ENCODE measurements around the gene NDUFB10.

DNA sequence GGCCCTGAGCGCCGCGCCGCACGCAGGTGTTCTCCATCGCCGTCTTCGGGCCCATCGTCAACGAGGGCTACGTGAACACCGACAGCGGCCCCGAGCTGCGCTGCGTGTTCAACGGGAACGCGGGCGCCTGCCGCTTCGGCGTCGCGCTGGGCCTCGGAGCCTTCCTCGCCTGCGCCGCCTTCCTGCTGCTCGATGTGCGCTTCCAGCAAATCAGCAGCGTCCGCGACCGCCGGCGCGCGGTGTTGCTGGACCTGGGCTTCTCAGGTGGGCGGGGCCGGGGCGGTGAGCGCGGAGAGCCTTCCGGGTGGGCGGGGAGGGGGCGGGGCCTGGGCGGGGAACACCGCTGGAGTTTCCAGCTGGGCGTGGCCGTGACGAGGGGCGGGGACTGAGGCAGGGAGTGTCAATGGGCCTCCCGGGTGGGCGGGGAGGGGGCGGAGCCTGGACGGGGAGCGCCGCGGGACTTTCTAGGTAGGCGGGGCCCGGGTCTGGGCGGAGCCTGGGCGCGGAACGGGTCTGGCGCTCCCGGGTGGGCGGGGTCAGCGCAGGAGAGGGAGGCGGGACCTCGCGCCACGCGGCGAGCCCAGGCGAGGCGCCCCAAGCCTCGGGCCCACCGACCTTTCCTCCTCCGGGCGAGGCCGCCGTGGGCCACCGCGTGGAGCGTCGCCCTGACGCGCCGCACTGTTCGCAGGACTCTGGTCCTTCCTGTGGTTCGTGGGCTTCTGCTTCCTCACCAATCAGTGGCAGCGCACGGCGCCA is 32.8 kb downstream of the NDUFB10 start:
- TF ChIP-seq, protein P1, sequence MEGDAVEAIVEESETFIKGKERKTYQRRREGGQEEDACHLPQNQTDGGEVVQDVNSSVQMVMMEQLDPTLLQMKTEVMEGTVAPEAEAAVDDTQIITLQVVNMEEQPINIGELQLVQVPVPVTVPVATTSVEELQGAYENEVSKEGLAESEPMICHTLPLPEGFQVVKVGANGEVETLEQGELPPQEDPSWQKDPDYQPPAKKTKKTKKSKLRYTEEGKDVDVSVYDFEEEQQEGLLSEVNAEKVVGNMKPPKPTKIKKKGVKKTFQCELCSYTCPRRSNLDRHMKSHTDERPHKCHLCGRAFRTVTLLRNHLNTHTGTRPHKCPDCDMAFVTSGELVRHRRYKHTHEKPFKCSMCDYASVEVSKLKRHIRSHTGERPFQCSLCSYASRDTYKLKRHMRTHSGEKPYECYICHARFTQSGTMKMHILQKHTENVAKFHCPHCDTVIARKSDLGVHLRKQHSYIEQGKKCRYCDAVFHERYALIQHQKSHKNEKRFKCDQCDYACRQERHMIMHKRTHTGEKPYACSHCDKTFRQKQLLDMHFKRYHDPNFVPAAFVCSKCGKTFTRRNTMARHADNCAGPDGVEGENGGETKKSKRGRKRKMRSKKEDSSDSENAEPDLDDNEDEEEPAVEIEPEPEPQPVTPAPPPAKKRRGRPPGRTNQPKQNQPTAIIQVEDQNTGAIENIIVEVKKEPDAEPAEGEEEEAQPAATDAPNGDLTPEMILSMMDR (conservative IDR thresholded peaks at IDR 0.05 in 1 of 2, IDR thresholded peaks at IDR 0.05 in 1 of 2; ENCODE audit: extremely low read depth in 1 of 2, insufficient read depth in 1 of 2, low read depth in 1 of 2, low read length in 2 of 2): no peak
- TF ChIP-seq EZH2 (IDR thresholded peaks at IDR 0.05; ENCODE audit: borderline replicate concordance, low read length): peak; percentile 16
